NCI-H345 (cell line): Measurements from ENCODE around the gene RNF208.

Experiments
- DNase-seq: peaks from one replicate; lab custom pipeline; 2025; lab: John Stamatoyannopoulos, UW

Gene RNF208

DNA sequence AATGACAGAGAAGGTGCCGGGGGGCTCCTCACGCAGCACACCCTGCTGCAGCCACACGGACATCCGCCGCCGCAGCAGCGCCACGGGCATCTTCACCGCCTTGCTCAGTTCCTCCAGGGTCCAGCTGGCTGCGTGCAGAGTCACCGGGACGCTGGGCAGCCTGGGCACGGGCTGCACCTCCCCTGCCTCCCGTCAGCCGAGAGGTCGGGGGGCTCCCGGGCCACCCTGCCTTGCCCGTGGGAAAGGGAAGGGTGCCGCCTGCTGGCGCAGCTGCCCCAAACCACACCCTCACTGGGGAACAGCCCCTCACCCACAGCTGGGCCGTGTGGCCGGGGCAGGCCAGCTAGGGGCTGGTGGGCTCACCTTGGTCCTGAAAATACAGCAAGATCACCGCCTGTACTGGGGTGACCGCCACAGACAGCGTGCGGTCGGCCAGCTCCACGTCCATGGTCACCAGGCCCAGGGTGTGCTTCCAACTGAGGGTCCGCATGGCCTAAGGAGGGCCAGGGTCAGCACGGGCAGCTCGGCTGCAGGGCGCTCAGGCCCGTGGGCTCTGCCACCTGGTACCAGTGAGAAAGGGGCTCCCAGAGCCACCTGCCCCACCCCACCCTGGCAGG, 46.6 kb downstream of the RNF208 start:
- DNase-seq, result no peak

DNA sequence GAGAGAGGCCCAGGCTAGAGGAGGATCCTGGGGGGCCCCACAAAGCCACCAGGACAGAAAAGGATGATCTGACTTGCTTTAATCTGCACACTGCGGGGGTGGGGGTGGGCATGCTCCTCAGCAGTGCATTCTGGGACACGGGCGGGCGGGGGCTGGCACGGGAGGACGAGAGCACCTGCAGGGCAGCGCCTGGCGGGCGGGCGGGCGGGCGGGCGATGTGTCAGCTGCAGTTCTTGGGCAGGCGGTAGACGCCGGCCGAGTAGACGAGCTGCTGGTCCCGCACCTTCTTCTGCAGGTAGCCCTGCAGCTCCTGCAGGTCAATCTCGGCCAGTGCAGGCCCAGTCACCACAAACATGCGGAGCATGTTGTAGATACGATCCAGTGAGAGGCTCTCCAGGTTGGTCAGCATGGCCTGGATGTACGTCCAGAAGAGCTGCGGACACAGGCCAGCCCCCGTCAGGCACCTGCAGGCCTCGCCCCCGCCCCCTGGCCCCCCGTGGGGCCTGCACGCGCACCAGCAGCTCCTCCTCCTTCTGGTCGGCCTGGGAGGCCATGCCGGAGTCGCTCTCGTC, 47.2 kb downstream of the RNF208 start:
- DNase-seq, result no peak

GRCh38 chr9:137173796-137174664, 48.0 kb downstream of the RNF208 start:
- no peak for DNase-seq

DNA sequence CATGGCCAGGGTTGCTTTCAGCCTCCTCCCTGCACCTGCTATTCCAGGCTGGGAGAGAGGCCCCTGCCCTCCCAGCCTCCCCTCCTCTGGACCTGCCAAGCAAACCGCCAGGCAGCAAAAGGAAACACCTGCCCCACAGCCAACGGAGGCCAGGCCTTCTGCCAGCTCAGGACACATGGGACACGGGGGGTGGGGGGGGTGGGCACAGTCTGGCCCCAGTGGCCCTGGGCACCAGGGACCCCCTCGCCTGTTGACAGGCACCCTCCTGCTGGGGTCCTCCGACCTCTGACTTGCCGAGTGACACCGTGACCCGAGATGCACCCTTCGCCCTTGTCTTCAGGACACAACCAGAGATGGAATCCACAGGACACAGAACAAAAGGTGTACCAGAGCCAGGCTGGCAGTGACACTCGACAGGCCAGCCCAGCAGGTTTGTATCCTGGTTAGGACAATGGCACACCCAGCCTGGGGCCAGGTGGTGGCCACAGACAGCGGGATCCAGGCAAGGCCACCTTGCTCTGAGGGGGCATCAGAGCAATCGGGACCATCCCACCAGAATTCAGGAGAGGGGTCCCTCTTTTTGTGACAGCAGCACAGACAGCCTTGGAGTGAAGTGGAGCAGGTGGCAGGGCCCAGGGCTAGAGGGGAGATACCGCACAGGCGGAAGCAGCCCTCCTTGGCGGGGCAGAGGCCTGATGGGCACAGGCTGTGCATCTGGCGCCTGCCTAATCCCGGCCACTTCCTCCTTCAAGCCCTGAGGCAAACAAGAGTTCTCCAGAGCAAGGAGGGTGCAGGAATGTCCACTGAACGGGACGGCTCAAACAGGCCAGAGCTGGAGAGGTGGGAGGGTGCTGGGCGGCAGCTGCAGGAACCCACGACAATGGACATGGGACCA, 48.9 kb downstream of the RNF208 start:
- DNase-seq, result no peak

- DNase-seq, result no peak
Measured at GRCh38 chr9:137171149-137171900, 50.7 kb downstream of the RNF208 start.

- no peak for DNase-seq
Measured at GRCh38 chr9:137170486-137171148, 51.4 kb downstream of the RNF208 start.
